HG03432 (cell line): ENCODE results near the gene TOE1.
"Not testable (repeated sequence)": the region's sequence is repeated elsewhere in the genome, so short reads cannot be mapped to it uniquely, and the experiment has no call there.

Experiments used
- ATAC-seq: cut with Tn5 transposase; IDR thresholded peaks from one replicate; pipeline ENCODE4 v1.9.1; 2021; ENCODE audit warnings: mild to moderate bottlenecking, moderate library complexity; ENCODE audit not compliant: unreplicated experiment

TOE1 gene

DNA sequence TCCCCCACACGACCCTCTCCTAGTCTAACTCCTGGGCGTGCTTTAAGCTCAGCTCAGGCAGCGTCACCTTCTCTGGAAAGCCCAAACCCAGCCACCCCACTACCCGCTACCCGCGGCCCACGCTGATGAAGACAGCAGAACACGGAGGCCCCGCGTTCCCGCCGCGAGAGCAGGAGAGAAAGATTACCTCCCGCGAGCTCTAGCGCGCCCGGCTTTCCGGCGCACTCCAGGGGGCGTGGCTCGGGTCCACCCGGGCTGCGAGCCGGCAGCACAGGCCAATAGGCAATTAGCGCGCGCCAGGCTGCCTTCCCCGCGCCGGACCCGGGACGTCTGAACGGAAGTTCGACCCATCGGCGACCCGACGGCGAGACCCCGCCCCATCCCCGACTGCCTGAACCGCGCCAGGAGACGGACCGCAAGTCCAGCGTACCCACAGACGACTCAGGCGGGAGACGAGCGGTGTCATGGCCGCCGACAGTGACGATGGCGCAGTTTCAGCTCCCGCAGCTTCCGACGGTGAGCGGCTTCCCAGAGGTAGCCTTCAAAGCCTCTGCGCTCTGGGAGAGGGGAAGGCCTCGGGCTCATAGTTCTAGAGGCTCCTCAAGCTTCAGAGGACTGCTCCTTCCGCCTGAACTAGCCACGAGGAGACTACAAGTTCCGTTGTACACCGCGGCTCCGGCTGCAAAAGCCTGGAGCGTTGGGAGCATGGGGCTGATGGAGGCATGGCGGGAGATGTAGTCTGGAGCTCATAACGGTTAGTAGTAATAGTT lies at the start of gene TOE1, which contains the start of gene MUTYH:
Gene TOE1 (plus strand): TSS at position 382 of the 770 bp plus-strand sequence. CDS start 83 bp downstream, at position 465.
Gene MUTYH (minus strand): TSS at position 652 of the 770 bp plus-strand sequence. CDS start 5,935 bp downstream, outside the sequence.
- ATAC-seq, result peak; percentile 90

GRCh38 chr1:45291002-45291401 lies 49.0 kb upstream of the TOE1 start:
- not testable (repeated sequence) for ATAC-seq

GRCh38 chr1:45291716-45292115 lies 48.3 kb upstream of the TOE1 start:
- ATAC-seq, result no peak

- ATAC-seq, result no peak
These were observed 42.2 kb upstream of the TOE1 start for GRCh38 chr1:45297666-45298356.

DNA sequence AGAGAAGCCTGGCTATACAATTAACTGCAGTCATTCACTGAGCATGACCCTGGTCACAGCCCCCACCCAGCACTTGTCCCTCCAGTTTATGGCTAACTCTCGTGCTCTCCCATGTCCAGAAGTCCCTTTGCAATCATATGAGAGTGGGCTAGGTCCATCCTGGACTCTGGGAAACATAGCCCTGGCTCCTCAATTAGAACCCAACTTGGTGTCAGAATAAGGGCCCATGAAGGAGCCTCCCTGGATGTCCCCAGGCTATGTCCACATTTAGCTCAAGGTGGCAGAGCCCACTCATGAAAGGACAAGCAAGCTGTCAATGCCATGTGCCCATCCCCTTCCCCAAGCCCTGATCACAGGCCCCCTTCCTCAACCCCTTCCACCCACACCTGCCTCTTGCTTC lies 40.7 kb upstream of the TOE1 start:
- no peak for ATAC-seq

GRCh38 chr1:45299981-45300668 lies 39.8 kb upstream of the TOE1 start:
- ATAC-seq, result no peak

DNA sequence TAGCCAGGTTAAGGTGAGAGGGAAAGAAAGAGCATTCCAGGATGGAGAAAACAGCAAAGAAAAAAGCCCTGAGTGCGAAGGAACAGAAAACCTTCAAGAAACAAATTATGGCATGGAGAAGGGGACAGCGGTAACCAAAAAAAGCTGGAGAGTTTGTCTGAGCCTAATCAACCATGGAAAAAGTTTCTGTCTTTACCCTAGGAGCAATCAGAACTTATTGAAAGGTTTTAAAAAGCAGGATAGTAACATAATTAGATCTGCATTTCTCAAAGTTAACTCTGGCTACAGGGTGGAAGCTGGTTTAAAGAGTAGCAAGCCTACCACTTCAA lies 39.3 kb upstream of the TOE1 start:
- ATAC-seq, result no peak

GRCh38 chr1:45302505-45303150 lies 37.3 kb upstream of the TOE1 start:
- ATAC-seq, result no peak

DNA sequence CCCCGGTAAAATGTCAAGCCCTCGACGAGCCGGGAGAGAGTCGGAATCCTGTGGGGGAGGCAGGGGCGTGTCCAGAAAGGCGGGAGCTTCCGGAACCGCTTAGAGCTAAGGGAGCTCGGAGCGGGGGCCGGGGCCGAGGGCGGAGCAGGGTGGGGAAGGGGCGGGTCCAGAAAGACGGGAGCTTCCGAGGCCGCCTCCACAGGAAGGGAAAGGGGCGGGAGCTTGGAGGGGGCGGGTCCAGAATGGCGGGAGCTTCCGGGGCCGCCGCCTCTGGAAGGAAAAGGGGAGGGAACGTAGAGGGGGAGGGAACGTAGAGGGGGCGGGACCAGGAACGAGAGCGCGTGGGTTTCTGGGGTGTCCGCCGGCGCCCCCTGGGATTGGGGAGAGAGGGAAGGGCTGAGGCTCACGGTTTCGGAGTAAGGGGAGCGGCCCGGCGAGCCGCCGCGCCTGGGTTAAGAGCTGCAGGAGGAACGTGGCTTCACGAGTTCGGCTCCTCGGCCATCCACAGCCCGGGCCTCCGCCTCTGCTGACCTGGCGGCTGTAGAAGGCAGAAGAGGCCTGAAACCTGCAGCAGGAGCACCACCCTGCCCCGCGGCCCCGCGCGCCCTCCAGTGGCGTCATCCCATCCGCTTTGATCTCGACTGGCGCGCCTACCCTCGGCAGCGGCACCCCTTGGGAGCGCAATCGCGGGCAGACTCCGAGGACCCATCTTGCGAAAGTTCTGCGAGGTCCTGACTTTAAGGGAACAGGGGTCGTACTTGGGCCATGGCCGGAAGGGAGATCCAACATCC lies 36.3 kb upstream of the TOE1 start:
- ATAC-seq, result peak; percentile 77

- ATAC-seq, result no peak
These were observed 35.5 kb upstream of the TOE1 start for GRCh38 chr1:45304311-45305081.

GRCh38 chr1:45305231-45305630 lies 34.7 kb upstream of the TOE1 start:
- no peak for ATAC-seq

DNA sequence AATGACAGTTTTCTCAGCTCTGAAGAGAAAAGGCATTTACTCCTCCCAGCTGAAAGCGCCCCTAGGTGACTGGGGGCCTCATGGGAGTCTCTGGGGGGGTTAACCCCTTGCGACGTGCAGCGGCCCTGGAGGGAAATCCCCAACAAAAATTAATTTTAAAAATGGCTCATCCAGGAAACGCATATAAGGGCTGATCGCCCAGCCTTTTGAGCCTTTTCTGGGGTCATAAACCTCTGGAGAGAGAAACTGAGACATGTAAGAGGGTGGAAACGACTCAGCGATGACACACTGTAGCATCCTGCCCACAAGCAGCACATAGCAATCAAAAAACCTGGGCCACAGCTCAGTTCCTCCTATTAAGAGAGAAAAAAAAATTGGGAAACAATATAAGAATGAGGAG lies 33.7 kb upstream of the TOE1 start:
- ATAC-seq, result no peak

DNA sequence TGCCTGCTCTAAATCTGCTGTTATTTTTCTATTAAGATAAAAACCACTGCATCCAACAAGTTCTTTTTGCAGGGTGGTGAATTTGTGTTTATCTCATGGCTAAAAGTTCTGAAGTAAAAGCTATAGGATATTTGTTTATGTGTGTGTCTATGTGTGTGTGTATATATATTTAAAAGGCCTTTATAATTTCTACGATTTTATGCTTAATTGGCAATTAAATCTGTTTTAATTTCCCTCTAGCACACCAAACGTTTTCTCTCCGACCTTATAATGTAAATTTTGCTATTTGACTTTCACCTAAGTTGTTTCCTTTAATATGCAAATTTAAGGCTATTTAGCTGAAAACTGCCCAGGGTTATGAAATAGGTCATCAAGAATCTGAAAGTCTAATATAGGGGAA lies 33.1 kb upstream of the TOE1 start:
- no peak for ATAC-seq

DNA sequence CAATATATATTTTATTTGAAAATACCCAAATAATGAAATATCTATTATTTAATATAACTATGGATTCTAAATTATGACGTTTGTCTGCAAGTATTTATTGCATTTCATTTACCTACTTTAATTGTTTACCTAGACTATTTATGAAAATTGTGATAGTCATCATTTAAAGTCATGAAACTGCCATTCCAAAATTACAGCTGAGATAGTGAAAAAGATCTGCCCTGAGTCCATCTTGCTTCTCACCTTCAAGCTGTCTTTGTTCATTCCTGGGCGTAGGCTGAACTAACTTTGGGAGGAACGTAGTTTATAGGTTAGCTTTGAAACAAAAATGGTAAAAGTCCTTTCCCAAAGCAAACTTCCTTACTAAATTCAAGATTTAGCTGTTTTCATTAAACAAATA lies 25.7 kb upstream of the TOE1 start:
- no peak for ATAC-seq

DNA sequence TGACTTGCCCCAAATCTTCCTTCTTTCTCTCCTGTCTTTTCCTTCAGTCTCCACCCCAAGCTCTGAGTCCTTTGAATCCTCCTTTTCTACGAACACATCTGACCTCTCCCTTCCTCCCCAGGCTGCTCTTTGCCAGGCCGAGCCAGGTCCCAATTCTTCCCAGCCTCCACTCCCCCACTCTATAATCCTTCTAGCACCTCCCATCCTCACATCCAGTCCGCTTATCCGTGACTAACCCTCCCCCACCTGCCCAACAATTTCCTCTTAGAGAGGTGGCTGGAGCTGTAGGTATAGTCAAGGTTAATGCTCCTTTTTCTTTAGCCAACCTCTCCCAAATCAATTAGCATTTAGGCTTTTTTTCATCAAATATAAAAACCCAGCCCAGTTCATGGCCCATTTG lies 22.8 kb upstream of the TOE1 start:
- no peak for ATAC-seq

DNA sequence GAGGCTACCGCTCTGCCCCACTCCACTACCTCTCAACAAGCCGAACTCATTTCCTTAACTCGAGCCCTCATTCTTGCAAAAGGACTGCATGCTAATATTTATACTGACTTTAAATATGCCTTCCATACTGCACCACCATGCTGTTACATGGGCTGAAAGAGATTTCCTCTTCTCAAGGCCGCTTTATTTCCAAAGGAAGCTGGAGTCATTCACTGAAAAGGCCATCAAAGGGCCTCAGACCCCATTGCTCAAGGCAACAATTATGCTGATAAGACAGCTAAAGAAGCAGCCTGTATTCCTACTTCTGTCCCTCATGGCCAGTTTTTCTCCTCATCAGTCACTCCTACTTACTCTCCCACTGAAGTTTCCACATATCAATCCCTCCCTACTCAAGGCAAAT lies 20.2 kb upstream of the TOE1 start:
- no peak for ATAC-seq

- ATAC-seq, result no peak
These were observed 18.5 kb upstream of the TOE1 start for GRCh38 chr1:45321444-45321843.

GRCh38 chr1:45322486-45323040 lies 17.4 kb upstream of the TOE1 start:
- no peak for ATAC-seq

GRCh38 chr1:45325851-45326506 lies 14.0 kb upstream of the TOE1 start:
- ATAC-seq, result no peak
